Muscle of leg (tissue), 11 donors: ENCODE data around the gene ZP1. TPM values are rescaled to one million over a fixed set of nuclear protein-coding genes. Genes with fewer than 3 reads are reported as not detected.

Experiments used
- DNase-seq: peaks from one replicate; pipeline ENCODE4 v3.0.0; 2013
- H3K27ac ChIP-seq: one replicate; pipeline ENCODE4 v1.5.1; 2013; ENCODE audit warnings: mild to moderate bottlenecking, low read length, control low read depth
- H3K27me3 ChIP-seq: one replicate; pipeline ENCODE4 v1.6.1; 2013; ENCODE audit warnings: low read length; ENCODE audit not compliant: control insufficient read depth, insufficient read depth
- H3K36me3 ChIP-seq: one replicate; pipeline ENCODE4 v1.6.1; 2013; ENCODE audit warnings: low read length; ENCODE audit not compliant: control insufficient read depth, insufficient read depth
- H3K4me1 ChIP-seq: one replicate; pipeline ENCODE4 v1.6.1; 2013; ENCODE audit warnings: low read length; ENCODE audit not compliant: control insufficient read depth, insufficient read depth
- H3K4me3 ChIP-seq: one replicate; pipeline ENCODE4 v1.5.1; 2013; ENCODE audit warnings: low read length, control low read depth
- H3K9me3 ChIP-seq: replicated peaks from 2 replicates; pipeline ENCODE4 v1.6.1; 2013; ENCODE audit warnings: low read depth, low read length; ENCODE audit not compliant: control insufficient read depth
- WGBS: methylation state at CpG from one replicate; pipeline ENCODE4 v1.1.5; 2013; ENCODE audit warnings: missing lambda C conversion rate; ENCODE audit not compliant: insufficient coverage; 5-methylcytosine and 5-hydroxymethylcytosine counted together
- polyA plus RNA-seq, 8 donors: library from polyadenylated mRNA; unstranded; fragments of 120-200 nt; gene quantifications; one replicate each; pipeline versions ENCODE4 v1.2.1 to v1.2.3, GENCODE V29; 2013; ENCODE audit warnings: inconsistent platforms in 1 of 8, low replicate concordance in 1 of 8; ENCODE audit not compliant: insufficient read length in 8 of 8, insufficient read depth in 1 of 8
- total RNA-seq: library from RNA; stranded (reverse); fragments of 120-200 nt; gene quantifications from one replicate; pipeline ENCODE4 v1.2.4, GENCODE V29; 2013

Gene ZP1
- total and polyA plus RNA-seq, 9 donors, result 0.07 to 0.13 TPM; not detected in 7

DNA sequence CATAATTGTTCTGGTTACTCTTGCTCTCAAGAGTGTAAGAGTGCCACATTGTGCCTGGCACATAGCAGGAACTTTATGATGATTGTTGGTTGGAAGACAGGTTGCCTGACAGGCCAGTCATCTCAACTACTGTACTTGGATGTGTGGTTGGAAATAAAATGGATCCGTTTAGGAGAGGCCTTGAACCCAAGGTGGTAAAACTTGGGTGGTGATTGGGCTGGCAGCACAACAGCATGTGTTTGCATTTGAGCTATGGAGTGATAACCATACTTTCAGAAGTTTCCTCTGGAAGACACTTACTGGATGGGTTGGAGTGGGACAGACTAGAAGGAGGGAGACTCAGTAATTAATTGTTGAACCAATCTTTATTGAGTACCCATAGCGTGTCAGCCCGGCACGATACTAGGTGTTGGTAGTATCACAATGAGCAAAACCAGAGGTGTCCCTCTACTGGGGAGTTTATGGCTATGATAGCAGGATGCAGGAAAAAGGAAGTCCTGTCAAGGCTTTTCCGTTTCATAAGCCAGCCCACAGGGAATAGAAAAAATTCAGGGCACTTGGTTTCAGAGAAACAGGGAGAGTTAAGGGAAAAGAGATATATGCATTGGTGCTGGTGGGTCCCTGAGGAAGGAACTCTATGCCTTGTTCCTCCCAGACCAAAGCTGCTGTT lies 43.5 kb downstream of the ZP1 start:
- H3K27ac ChIP-seq, result peak overlapping the region; percentile 49
- H3K9me3 ChIP-seq, result no peaks in the 10 kb centered on the region
- H3K4me1 ChIP-seq, result peaks cover 34% of the 10 kb centered on the region
- 61% methylated on average over 4 of the region's 5 CpGs for WGBS
- peak; percentile 53 for DNase-seq
- H3K27me3 ChIP-seq, result peaks cover 3% of the 10 kb centered on the region
- no peaks in the 10 kb centered on the region for H3K36me3 ChIP-seq
- H3K4me3 ChIP-seq, result no peak overlapping the region

DNA sequence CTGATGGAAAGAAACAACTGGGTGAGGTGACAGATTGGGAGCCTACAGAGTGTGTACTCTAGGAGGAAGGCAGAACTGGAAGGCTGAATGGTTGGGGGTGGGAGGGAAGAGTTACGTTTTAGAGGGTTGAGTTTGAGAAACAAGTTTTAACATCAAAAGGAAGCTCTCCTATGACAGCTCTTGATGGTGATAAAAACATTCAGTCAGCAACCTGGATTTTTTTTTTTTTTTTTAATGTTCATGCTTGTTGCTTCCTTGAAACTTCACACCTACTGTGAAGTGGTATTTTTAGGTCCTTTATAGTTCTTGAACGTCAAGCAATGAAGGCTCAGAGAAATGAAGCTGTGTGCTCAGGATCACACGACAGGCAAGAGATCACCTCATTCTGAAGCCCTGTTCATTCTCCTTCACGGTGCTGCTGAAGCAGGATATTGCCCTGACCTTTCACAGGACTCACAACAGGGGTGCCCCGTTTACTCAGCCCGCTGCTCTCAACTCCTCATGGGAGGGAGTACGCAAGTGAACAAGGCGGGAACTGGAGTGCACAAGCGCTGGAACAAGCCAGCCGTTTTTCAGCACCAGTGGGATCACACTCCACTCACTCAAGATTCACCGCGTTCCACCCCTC lies 45.0 kb downstream of the ZP1 start:
- H3K27me3 ChIP-seq, result peaks cover 3% of the 10 kb centered on the region
- 56% methylated on average over 11 of the region's 12 CpGs for WGBS
- H3K4me3 ChIP-seq, result no peak overlapping the region
- no peaks in the 10 kb centered on the region for H3K36me3 ChIP-seq
- H3K27ac ChIP-seq, result peak overlapping the region; percentile 30
- no peak for DNase-seq
- no peaks in the 10 kb centered on the region for H3K9me3 ChIP-seq
- H3K4me1 ChIP-seq, result peaks cover 42% of the 10 kb centered on the region

DNA sequence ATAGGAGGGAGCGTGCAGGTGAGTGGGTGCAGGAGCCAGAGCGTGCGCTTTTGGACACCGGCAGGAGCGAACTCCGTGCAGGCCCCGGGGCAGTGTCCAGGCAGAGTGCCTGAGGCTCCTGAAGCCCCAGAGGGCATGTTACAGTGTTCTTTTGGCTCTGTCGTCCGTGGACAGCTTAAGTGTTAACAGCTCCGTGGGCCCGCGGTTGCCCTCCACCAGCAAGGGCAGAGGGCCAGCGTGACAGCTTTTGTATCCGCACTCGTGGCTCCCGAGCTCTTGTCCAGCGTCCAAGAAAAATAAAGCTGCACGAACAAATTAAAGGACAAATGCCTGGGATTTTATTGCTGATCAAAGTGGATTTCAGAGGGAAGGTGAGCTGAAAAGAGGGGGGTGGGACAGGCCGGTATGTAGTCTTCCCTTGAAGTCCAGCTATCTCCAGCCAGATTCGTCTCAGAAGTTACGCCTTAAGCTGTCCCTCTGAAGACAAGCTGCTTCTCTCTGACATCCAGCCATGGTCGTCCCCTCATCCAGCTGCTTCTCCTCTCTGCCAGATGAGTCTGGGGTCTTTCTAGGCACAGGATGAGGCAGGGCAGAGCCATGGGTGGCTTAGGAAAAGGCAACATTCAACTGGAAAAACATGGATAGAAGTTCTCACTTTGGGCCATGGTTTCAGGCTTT lies 45.6 kb downstream of the ZP1 start:
- 64% methylated on average over 20 of the region's 22 CpGs for WGBS
- peak overlapping the region; percentile 100 for H3K27ac ChIP-seq
- no peak for DNase-seq
- peaks cover 42% of the 10 kb centered on the region for H3K4me1 ChIP-seq
- peaks cover 3% of the 10 kb centered on the region for H3K27me3 ChIP-seq
- peak overlapping the region; percentile 92 for H3K4me3 ChIP-seq
- H3K36me3 ChIP-seq, result no peaks in the 10 kb centered on the region
- no peaks in the 10 kb centered on the region for H3K9me3 ChIP-seq

DNA sequence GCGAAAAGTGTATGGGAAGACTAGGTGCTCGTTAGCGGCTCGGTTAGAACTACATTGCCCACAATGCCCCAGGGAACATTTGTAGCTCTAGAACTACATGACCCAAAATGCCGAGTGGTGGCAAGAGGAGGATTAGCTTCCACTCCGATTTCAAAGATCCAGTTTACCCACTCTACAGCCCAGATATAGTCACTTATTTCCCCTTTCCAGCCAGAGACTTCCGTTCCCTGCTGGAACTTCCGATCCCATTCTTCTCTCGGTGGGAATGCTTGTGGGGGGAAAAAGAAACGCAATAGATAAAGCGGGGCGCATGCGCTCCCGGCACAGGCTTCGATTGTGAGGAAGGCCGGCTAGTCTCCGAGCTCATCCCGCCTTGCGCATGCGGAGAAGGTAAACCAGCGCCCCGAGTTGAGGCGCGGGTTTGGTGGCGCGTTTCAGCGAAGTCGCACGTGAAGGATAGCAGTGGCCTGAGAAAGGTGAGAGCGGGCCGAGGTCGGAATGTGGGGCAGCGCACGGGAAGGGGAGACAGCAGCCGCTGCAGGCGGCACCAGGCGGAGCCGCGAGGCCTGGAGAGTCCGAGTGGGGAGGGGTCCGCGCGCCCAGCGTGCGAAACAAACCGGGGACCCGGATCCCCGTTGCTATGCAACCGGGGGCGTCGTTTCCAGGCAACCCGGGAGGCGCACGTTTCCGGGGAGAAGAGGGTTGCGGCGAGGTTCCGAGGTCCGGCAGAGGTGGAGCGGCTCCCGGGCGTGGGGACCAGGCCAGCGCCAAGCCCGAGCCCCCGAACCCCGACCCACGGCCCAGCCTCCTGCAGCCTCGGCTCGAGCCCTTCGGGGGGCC lies 46.7 kb downstream of the ZP1 start, which contains the start of gene TMEM109:
TSS of gene TMEM109 (plus strand) at position 366 of the 840 bp plus-strand sequence. CDS start 5,536 bp downstream, outside the sequence.
- H3K4me1 ChIP-seq, result peaks cover 48% of the 10 kb centered on the region
- peak; percentile 97 for DNase-seq
- peak within 1 kb of the TSS; percentile 92 for H3K4me3 ChIP-seq
- H3K27ac ChIP-seq, result peak within 1 kb of the TSS; percentile 100
- WGBS, result under 1% methylated on average over 60 of the region's 70 CpGs
- H3K9me3 ChIP-seq, result no peaks in the 10 kb centered on the region
- H3K36me3 ChIP-seq, result peaks cover 3% of the 10 kb centered on the region
- peaks cover 3% of the 10 kb centered on the region for H3K27me3 ChIP-seq

DNA sequence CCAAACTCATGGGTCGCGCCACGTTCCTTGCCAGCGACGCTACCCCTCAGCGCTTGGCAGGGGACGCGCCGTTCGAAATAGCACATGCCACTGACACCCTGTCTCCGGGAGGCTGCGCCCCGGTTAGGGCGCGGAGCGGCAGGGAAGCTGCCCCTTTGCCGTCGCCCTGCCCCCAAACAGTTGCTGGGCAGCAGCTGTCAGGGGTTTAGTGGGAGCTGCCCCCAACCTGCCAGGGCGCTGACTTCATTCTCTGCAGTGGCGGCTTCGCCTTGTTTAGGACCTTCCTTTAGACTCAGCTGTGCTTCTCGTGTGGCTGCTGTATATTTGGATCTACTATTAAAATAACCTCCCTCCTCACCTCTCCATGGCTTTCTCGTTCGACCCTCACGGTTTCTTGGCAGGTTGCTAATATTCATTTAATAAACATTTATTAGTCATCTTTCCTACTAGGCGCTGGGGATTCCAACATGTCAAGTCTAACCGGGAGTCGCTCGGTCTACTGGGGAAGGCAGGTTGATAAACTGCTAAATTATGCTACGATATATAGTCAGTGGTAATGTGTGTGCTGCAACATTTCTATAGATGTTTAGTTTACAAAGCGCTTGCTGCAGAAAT lies 47.4 kb downstream of the ZP1 start:
- peaks cover 3% of the 10 kb centered on the region for H3K27me3 ChIP-seq
- WGBS, result 1% methylated on average over 18 of the region's 31 CpGs

DNA sequence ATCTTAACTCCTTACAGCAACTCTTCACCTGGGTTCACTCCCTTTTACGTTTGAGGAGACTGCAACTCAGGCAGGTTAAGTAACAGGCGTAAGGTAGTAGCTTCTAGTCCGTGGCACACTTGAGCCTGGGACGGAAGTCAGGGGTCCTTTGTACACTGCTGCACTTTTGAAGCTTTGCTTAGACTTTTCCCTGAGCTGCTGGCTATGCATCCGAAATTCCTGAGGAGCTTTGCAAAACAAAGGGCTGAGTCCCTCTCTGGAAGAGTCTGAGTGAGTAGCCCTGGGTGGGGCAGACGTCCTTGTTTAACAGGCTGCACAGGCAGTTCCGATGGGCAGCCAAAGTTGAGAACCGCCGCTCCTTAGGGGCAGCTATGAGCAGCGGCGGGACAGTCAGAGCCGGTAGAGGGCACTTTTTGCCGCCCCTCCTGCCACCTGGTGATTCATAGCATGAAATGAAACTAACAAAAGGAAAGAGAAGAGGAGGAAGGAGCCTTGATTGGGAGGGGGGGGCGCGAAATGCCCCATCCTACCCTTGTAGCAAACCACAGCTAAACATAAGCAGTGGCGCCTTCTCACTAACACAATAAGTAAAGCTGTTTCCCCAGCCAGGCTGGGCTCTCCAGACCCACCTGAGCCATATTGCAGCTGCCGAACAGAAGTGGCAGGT lies 48.0 kb downstream of the ZP1 start:
- DNase-seq, result peak; percentile 67
- H3K4me3 ChIP-seq, result peak overlapping the region; percentile 92
- H3K4me1 ChIP-seq, result peaks cover 53% of the 10 kb centered on the region
- H3K27me3 ChIP-seq, result no peaks in the 10 kb centered on the region
- peak overlapping the region; percentile 100 for H3K27ac ChIP-seq
- no peaks in the 10 kb centered on the region for H3K9me3 ChIP-seq
- 2% methylated on average over 10 of the region's 17 CpGs for WGBS
- H3K36me3 ChIP-seq, result peaks cover 15% of the 10 kb centered on the region

More for the DNA sequence above, 47.4 kb downstream of the ZP1 start:
- Histone ChIP-seq H3K9me3 (no peaks in the 10 kb centered on the region), H3K27ac (peak overlapping the region; percentile 100), H3K4me3 (peak overlapping the region; percentile 92), H3K4me1 (peaks cover 53% of the 10 kb centered on the region), H3K36me3 (peaks cover 8% of the 10 kb centered on the region)
- peak; percentile 76 for DNase-seq

DNA sequence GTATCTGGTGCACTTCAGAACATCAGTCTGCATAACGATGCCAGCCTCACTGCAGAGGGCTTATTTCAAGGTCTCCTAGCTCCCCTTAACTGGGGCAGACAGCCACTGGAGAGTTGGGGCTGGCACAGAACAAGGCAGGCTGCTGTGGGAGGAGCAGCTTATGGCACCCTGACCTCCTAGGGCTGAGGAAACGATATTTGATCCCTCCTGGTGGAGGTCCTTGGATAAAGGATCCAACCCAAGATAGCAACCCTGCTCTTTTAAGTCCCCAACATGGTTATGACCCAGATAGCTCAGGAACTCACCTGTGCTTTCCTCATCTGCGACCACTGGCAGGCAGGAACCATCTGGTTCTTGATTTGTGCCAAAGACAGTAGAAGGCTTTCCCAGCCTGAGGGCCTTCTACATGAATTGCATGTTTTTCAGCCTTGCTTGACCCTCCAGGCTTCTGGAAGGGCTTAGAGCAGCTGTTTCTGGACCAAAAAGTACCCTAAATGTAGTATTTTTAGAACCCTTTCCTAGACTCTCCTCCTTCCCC lies 49.4 kb downstream of the ZP1 start:
- Histone ChIP-seq H3K9me3 (no peaks in the 10 kb centered on the region), H3K27ac (no peak overlapping the region), H3K4me3 (no peak overlapping the region), H3K27me3 (no peaks in the 10 kb centered on the region), H3K36me3 (peaks cover 28% of the 10 kb centered on the region), H3K4me1 (peaks cover 46% of the 10 kb centered on the region)
- DNase-seq, result no peak
- 73% methylated on average over 1 of the region's 3 CpGs for WGBS

DNA sequence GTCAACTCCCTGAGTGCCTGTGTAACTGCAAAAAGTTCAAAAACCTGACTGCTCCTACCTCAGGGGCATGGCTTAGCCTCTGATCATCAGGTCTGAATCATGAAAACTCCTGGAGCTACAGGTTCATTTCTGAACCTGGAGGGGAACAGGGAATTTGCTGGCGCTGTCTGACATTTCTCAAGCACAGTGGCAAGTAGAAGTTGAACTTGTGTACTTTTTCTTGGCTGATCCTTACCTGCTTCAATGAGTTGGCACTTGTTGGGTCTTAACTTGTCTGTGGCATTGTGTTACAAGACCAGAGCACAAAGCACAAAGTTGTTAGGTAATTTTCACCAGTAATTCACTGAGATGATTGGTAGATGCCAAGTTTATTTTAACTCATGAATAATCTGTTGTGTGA lies 49.9 kb downstream of the ZP1 start:
- no peak for DNase-seq
- H3K4me3 ChIP-seq, result no peak overlapping the region
- no peaks in the 10 kb centered on the region for H3K27me3 ChIP-seq
- 100% methylated on average over 1 of the region's 1 CpG for WGBS
- peaks cover 33% of the 10 kb centered on the region for H3K36me3 ChIP-seq
- peaks cover 47% of the 10 kb centered on the region for H3K4me1 ChIP-seq
- no peaks in the 10 kb centered on the region for H3K9me3 ChIP-seq
- H3K27ac ChIP-seq, result no peak overlapping the region
